NCI-H524 treated with DMSO at 0.1 percent for 48 hours (cell line): ENCODE data around the gene KIAA1755.

Experiments
- DNase-seq: peaks from one replicate; lab custom pipeline; 2025; lab: John Stamatoyannopoulos, UW

Gene KIAA1755

DNA sequence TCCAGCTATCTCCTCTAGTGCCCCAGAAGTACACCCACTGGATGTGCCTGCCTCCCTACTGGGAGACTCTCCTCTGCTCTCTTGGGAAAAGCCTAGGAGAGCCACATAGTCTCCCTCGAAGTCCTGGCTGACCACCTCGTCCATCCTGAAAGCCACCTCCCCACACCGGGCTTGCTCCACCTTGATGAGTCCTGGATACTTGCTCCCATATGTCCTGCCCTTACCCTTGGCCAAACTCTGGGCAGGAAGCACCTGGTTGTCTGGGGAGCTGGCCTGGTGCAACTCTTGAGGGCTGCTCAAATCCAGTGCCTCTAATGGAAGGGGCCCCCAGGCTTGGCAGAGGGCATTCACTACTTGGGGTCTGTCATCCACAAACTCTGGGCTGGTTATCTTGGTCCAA lies 19.3 kb downstream of the KIAA1755 start:
- DNase-seq = no peak

GRCh38 chr20:38239441-38239840 lies 21.1 kb downstream of the KIAA1755 start:
- DNase-seq = no peak

GRCh38 chr20:38238829-38239228 lies 21.7 kb downstream of the KIAA1755 start:
- no peak for DNase-seq

DNA sequence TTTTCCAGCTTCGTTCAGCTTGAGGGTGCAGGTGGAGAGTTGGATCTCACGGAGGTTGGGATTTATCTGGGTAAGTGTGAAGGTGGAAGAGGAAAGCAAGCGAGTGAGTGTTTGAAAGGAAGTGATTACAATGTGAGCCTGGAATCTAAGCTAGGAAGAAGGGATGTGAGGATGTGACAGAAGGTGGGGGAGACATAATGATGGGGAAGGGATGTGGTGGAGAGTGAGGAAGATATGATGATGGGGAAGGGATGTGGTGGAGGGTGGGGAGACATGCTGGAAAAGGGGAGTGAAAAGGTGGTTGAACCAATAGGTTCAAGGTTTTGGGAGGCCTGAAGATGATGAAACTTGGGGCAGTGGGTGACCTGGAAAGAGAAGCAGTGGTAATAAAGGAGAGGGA lies 23.2 kb downstream of the KIAA1755 start:
- DNase-seq = no peak

DNA sequence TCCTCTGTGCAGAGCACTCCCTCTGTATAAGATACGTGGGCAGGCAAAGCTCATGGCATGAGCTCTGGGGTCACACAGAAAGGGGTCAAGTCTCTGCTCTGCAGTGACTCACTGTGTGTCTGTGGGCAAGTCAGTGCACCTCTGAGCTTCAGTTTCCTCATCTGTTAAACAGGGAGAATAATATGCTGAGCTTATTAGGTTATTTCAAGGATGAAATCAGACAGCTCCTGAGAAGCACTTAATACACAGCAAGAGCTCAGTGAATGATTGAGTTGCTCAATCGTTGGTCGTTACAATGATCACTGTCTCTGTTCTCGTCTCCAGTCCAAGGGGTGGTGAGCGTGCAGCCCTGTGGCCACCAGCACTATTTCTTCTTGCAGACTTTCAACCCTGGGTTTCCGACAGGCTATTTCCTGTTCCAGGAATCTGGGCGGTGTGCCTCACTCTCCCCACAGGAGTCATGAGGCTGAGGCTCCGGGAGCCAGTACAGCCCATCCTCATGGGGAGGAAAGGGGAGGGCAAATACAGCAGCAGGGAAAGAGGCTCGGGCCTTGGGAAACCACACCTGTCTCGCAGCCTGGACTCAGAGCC lies 28.9 kb downstream of the KIAA1755 start:
- no peak for DNase-seq

GRCh38 chr20:38230957-38231526 lies 29.5 kb downstream of the KIAA1755 start:
- no peak for DNase-seq

DNA sequence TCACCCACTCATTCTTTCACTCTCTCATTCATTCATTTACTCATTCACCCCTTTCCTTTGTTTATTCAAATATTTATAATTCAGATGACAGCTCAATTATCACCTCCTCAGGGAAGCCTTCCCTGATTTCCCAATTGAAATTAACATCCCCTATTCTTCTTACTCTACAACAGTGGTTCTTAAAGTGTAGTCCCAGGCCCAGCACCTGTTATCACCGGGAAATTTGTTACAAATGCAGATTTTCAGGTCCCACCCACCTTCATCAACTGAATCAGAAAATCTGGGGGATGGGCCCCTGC lies 30.3 kb downstream of the KIAA1755 start:
- DNase-seq = no peak

DNA sequence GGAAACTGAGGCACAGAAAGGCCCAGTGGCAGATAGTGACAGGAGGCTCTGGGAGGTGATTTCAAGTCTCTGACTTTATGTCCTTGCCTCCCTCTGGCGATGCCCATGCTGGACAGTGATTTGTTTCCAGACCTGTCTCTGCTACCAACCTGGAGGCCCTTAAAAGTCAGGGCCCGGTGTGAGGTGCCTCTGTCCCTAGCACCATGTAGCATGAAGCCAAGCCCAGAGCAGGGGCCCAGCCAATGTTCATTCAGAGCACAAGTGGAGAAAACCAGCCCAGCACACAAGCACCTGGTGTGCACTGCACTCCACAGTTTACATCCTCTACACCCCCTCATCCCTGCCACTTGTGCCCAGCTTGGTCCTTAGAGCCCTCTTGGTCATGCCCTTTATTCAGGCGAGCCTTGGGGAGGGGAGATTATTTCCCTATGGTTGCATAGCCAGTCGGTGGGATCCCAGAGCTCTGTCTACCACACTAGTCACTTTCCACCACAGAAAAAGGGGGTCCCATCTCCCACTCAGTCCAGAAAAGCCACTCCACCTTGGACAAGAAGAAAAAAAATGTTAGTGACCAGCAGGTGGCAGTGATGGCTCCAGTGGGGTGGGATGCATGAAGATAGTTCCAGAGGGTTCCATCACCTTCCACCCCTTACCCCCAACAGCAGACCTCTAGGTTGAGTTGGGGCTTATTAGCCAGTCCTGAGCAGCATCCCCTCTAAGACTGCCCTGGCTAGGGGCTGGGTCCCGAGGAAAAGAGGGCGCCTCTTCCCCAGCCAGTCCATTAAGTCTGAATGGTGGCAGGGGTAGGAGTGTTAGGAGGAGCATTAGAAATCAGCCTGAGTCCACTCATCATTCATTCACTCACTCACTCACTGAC lies 30.9 kb downstream of the KIAA1755 start:
- no peak for DNase-seq

- DNase-seq = no peak
Observed at GRCh38 chr20:38228436-38228835, 32.1 kb downstream of the KIAA1755 start.

DNA sequence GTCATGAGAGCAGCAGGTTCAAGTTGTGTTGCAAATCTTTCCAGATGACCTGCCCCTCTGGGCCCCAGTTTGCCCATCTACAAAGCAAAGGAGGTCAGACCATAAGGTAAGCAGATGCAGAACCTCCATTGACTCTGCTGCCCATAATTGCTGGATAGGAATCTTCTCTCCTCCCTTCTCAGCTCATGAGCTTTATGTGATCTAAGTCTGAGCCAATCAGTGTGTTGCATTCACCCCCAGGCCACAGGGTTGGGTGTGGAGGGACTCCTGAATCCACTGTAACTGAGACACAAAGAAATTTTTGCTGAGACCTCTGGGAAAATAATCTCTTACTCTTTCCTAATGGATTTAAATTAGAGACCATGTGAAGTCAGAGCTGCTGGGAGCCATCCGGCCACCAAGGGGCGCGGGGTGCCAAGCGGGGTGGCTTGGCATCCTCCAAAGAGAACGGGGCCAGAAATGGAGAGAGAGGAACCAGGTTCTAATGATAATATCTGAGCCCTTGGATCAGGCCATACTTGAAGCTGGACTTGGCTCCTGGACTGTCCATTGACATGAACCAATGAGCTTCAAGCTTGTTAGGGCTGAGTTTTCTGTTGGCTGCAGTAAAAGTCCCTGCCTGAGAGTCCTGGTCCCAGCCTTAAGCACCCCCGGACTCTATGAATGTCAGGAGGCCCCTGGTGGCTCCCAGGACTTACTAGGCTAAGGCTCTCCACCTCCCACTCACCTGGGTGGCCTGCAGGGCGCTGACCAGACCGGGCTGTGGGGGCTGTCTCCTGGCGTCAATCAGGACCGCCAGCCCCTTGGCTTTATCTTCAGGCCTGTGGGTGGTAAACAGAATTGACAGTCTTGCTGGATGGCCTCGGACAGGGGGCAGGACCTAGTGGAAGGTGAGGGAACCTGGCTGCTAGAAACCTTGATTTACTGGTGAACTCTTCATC lies 32.8 kb downstream of the KIAA1755 start:
- no peak for DNase-seq

DNA sequence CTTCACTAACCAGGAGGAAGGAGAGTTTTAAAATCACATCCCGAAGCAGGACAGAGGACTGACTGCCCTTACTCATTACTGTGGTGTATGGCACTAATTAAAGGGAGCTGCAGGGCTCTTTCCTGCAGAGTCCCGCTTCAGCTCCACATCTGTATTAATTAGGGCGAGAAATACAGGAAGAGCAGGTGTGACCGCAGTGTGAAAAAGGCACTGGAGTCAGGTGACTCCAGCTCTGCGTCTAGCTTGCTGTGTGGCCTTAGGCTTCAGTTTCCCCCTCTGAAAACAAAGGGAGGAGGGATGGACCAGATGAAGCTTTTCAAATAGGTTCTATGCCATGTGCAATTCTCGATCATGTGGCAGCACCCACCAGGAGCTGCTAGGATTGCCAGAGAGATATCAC lies 34.0 kb downstream of the KIAA1755 start:
- DNase-seq = no peak

DNA sequence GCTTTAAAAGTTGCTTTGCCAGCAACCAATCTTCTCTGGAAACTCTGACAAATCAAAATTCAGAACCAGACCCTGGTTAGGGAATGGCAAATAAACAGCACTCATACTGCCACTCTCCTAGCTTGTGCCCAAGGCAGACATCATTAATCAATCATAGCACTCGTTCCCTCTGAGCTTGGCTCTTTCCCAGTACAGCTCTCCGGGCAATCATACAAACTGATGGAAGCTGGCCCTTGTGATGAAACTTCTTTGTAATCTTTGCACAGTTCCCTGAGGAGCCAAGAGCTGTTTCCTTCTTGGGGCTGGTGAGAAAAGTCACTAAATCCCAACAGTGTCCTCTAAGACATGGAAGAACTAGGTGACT lies 34.7 kb downstream of the KIAA1755 start:
- no peak for DNase-seq

DNA sequence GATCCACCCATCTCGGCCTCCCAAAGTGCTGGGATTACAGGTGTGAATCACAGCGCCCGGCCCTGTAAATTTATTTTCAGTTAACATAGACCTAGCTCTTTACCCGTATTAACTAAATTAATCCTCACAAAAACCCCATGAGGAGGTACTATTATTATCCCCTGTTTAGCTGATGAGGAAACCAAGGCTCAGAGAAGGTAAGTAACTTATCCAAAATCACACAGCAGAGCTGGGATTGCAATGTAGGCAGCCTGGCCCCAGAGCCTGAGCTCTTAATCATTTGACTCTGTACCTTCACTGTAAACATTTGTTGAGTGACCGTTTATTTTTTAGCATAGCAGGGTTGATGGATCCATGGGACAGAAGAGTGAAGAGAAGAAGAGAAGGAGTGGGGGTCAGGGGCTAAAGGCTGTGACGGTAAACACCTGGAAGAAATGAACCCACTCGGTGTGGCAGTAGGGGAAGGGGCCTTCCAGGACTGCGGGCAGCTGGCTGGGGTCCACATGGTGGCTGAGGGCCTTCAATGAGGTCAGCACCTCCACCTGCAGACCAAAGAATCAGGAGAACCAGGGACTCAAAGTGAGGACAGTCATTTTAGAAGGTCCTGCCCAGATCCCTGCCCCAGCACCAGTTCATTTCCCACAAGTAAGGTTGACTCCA lies 35.2 kb downstream of the KIAA1755 start:
- DNase-seq = no peak

GRCh38 chr20:38224531-38224930 lies 36.0 kb downstream of the KIAA1755 start:
- no peak for DNase-seq

GRCh38 chr20:38223743-38224100 lies 36.8 kb downstream of the KIAA1755 start:
- no peak for DNase-seq

DNA sequence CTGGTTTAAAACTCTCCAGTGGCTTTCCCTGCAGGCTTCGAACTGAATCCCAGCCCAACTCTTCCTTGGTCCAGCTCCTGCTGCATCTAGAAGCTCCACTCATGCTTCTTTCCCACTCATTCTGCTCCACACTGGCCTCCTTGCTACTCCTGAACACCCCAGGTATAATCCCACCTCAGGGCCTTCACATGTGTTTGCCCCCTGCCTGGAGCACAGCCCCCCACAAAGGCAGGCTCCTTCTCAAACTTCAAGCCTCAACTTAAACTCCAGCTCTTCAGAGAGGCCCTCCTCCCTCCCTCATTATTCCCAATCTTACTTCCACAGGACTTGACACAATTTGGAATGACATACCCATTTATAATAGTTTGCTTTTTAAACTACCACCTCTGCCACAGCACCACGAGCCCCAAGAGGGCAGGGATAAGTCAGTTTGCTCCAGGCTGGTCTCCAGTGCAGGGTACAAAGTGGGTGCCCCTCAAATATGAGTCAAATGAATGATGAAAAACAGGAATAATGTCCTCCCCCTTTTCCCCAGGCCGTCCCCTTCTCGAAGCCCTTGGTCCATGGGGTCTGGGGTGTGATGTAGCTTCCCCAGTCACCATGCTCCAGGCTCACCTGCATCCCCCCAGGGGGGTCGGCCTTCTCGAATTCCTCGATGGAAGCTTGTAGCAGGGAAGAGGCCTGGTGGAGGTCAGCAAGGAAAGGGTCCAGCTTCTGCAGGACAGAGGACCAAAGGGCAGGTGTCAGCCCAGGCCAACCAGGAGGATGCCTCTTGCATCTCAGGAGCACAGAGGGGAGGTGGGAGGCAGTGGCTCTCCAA lies 37.4 kb downstream of the KIAA1755 start:
- no peak for DNase-seq

DNA sequence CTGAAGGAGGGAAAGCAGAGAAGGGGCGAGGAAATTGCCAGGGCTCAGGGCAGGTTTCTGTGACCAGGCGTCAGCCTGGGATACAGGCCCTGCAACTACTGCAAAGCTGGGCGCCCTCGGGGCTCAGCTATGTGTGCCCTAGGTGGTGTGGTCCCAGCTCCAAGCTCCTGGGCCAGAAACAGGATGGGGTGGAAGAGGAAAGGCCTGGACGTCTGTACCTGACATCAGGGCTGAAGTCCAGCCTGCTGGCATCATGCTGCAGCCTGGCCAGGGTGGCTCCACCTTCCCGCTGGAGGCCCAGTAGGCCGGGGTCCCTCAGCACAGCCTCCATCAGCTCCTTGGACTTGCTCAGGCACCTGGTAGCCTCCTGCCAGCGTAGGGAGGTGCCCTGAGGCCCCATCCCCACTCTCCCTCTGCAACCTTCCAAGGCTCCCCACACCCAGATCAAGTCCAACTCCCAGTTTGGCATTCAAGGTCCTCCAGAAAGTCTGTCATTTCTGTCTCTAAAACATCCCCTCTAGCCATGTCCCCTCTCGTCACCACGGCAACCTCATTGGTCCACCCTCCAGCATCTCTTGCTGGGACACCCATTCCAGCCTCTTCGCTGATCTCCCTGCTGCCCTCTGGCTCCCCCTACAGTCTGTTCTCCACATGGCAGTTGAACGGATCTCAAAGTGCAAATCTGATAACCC lies 38.2 kb downstream of the KIAA1755 start:
- DNase-seq = no peak

GRCh38 chr20:38221119-38221589 lies 39.4 kb downstream of the KIAA1755 start:
- DNase-seq = no peak

GRCh38 chr20:38220587-38221118 lies 39.9 kb downstream of the KIAA1755 start:
- DNase-seq = no peak
